Measurements from ENCODE around the gene C10orf105.

GRCh38 chr10:71745664-71746250 lies 26.2 kb upstream of the C10orf105 start:
- TF ChIP-seq GATA2 (IDR thresholded peaks at IDR 0.05; ENCODE audit: low read depth, low read length) (no peak), GATA3 (IDR thresholded peaks at IDR 0.05; ENCODE audit: low read depth, low read length) (no peak)
